Keratinocyte (primary cell): ENCODE data around the gene GTF2H3.

Experiments used
- EZH2 ChIP-seq: IDR thresholded peaks from one replicate; pipeline ENCODE4 v1.6.1; 2012; ENCODE audit warnings: inconsistent platforms, mild to moderate bottlenecking, low read length, moderate library complexity
- TF ChIP-seq, protein P1 (sequence below), 3 experiments: IDR thresholded peaks in 1 of 3; conservative IDR thresholded peaks in 1 of 3; optimal IDR thresholded peaks in 1 of 3; 2 replicates in 2 of 3; 3 replicates in 1 of 3; pipeline versions ENCODE3 to v1.5.1; 2011; ENCODE audit warnings: low read length in 3 of 3, mild to moderate bottlenecking in 3 of 3, moderate library complexity in 2 of 3, control low read depth in 1 of 3, inconsistent platforms in 1 of 3; ENCODE audit not compliant: insufficient read depth in 2 of 3; ENCODE audit errors: extremely low read depth in 1 of 3

DNA sequence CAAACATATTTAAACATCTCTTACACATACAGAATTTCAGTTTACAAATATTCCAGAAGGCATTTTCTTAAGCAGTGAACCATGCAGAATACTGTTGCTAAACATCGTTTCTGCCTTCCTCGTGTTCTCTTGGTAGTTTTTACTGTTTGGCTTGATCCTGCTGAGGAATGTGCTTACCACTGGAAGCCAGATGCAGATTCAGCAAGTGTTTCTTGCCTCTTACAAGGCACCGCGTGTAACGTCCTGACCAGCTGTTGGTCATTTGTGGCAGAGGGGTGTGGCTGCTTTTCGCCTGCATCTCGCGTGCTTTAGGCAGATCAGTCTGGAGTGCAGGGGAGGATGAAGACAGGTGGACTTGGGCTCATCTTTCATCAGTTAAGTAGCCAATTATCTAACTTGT is 12.5 kb upstream of the GTF2H3 start:
- TF ChIP-seq, protein P1, sequence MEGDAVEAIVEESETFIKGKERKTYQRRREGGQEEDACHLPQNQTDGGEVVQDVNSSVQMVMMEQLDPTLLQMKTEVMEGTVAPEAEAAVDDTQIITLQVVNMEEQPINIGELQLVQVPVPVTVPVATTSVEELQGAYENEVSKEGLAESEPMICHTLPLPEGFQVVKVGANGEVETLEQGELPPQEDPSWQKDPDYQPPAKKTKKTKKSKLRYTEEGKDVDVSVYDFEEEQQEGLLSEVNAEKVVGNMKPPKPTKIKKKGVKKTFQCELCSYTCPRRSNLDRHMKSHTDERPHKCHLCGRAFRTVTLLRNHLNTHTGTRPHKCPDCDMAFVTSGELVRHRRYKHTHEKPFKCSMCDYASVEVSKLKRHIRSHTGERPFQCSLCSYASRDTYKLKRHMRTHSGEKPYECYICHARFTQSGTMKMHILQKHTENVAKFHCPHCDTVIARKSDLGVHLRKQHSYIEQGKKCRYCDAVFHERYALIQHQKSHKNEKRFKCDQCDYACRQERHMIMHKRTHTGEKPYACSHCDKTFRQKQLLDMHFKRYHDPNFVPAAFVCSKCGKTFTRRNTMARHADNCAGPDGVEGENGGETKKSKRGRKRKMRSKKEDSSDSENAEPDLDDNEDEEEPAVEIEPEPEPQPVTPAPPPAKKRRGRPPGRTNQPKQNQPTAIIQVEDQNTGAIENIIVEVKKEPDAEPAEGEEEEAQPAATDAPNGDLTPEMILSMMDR (optimal IDR thresholded peaks at IDR 0.05 in 1 of 3, IDR thresholded peaks at IDR 0.05 in 1 of 3, conservative IDR thresholded peaks at IDR 0.05 in 1 of 3; ENCODE audit: extremely low read depth in 1 of 3, insufficient read depth in 2 of 3, low read length in 3 of 3) = no peak
- TF ChIP-seq EZH2 = no peak
